Omental fat pad (tissue), 4 donors: Measurements from ENCODE around the gene PTBP2. TPM values are rescaled to one million over a fixed set of nuclear protein-coding genes. Genes with fewer than 3 reads are reported as not detected.
"Not testable (repeated sequence)": the region's sequence is repeated elsewhere in the genome, so short reads cannot be mapped to it uniquely, and the experiment has no call there.

ENCODE experiments used
- ATAC-seq: fragments of 150-250 bp; one replicate; pipeline ENCODE4 v1.9.1; 2016; ENCODE audit warnings: mild to moderate bottlenecking, moderate library complexity; ENCODE audit not compliant: low FRiP score
- DNase-seq: peaks from one replicate; pipeline ENCODE4 v3.0.0-alpha.2; 2019; ENCODE audit warnings: low spot score
- total RNA-seq, 4 donors: library from RNA; depleted of rRNA; stranded (reverse); fragments of >200 nt; gene quantifications; one replicate each; pipeline ENCODE4 v1.1.0, GENCODE V29; 2016
- TF ChIP-seq, protein P1 (sequence below), 3 donors: fragments of 450-650 bp; IDR thresholded peaks; one replicate each; pipeline ENCODE4 v1.5.1; 2016 to 2017; ENCODE audit warnings: antibody characterized with exemption in 3 of 3, mild to moderate bottlenecking in 3 of 3, moderate library complexity in 2 of 3

The PTBP2 gene
- total RNA-seq, 4 donors from 2014 or later = 23.3 to 102 (median 38.9) TPM

DNA sequence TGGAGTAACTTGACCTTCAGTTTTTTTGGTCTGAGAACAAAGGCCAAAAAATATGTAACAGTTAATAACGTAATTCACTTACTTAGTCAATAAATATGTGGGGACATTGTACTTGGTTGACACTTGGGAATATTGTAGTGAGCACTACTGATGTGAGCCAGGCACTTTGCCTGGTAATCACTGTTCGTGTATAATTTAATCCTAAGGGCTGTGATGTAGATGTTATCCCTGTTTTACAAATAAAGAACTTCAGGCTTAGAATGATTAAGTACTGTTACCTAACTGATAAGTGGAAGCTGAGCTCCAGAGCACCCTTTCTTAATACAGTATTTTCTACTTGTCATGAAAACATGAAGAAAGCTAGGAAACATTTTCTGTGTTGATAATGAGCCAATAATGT, 28.0 kb downstream of the PTBP2 start:
- TF ChIP-seq, protein P1, sequence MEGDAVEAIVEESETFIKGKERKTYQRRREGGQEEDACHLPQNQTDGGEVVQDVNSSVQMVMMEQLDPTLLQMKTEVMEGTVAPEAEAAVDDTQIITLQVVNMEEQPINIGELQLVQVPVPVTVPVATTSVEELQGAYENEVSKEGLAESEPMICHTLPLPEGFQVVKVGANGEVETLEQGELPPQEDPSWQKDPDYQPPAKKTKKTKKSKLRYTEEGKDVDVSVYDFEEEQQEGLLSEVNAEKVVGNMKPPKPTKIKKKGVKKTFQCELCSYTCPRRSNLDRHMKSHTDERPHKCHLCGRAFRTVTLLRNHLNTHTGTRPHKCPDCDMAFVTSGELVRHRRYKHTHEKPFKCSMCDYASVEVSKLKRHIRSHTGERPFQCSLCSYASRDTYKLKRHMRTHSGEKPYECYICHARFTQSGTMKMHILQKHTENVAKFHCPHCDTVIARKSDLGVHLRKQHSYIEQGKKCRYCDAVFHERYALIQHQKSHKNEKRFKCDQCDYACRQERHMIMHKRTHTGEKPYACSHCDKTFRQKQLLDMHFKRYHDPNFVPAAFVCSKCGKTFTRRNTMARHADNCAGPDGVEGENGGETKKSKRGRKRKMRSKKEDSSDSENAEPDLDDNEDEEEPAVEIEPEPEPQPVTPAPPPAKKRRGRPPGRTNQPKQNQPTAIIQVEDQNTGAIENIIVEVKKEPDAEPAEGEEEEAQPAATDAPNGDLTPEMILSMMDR (IDR thresholded peaks at IDR 0.05) = no peak
- DNase-seq = no peak
- ATAC-seq = no peak

DNA sequence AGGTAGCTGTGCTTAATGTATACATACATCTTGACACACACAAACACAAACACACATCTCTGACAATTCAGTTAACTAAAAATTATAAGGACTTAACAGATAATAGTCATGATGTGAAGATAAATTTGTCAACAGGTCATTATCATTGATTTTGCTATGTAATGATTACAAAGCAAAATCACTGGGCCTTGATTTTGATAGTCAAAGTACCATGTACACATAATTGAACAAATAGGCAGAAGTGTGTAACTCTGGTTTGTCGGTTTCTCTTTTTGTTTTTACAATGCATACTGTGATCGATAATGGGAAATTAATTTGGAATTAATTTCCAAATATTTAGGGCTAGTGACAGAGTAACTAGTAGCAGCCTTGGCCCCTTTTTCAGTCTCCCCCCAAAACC, 30.8 kb downstream of the PTBP2 start:
- ATAC-seq (no peak), DNase-seq (no peak)
- TF ChIP-seq, protein P1 (IDR thresholded peaks at IDR 0.05) = no peak

DNA sequence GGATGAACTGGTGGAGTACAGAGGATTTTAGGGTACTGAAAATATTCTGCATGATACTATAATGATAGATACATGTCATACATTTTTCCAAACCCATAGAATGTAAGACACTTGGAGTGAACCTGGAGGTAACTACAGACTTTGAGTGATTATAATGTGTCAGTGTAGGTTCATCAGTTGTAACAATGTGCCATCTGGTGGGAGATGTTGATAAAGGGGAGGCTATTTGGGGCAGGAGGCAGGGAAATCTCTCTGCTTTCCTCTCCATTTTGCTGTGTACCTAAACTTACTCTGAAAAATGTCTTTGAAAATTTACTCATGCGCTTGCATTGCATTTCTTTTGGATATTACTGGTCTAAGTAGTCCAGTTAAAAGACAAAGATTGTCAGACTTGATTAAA, 35.2 kb downstream of the PTBP2 start:
- TF ChIP-seq, protein P1 (IDR thresholded peaks at IDR 0.05) = no peak
- DNase-seq (no peak), ATAC-seq (no peak)

DNA sequence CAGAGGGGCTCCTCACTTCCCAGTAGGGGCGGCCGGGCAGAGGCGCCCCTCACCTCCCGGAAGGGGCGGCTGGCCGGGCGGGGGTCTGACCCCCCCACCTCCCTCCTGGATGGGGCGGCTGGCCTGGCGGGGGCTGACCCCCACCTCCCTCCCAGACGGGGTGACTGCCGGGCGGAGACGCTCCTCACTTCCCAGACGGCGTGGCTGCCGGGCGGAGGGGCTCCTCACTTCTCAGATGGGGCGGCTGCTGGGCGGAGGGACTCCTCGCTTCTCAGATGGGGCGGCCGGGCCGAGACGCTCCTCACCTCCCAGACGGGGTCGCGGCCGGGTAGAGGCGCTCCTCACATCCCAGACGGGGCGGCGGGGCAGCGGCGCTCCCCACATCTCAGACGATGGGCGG, 41.0 kb downstream of the PTBP2 start:
- not testable (repeated sequence) for ATAC-seq, DNase-seq

- TF ChIP-seq, protein P1 (IDR thresholded peaks at IDR 0.05) = no peak
- ATAC-seq = no peak
- DNase-seq = no peak
Measured at GRCh38 chr1:96763514-96763913, 41.9 kb downstream of the PTBP2 start.

DNA sequence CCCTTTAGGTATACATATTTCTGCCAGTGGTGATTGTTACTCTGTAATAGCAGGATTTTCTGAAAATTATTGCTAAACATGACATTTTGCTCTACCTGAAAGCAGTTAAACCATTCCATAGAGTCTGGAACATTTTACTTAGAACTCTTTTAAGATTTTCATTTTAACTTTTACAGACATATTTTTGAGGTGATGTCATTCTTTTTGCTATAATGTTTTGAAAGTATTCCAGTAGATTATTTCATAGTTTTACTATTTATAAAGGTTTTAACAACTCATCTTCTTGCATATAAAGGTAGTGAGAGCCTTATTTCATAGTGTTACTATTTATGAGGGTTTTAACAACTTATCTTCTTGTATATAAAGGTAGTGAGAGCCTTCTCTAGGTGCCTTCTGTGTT, 42.9 kb downstream of the PTBP2 start:
- DNase-seq = no peak
- no peak for ATAC-seq
- TF ChIP-seq, protein P1 (IDR thresholded peaks at IDR 0.05) = no peak

GRCh38 chr1:96771847-96772246, 50.3 kb downstream of the PTBP2 start:
- TF ChIP-seq, protein P1 (IDR thresholded peaks at IDR 0.05) = no peak
- DNase-seq = no peak
- ATAC-seq = no peak

- TF ChIP-seq, protein P1 (IDR thresholded peaks at IDR 0.05) = no peak
- no peak for DNase-seq
- ATAC-seq = no peak
Measured at GRCh38 chr1:96772349-96772748, 50.8 kb downstream of the PTBP2 start.
